Coronary artery (tissue), 2 donors: ENCODE results near the gene TTLL11.

ENCODE experiments used
- DNase-seq: peaks from one replicate; pipeline ENCODE4 v3.0.0-alpha.2; 2017; ENCODE audit warnings: low spot score
- H3K27ac ChIP-seq, 2 donors: fragments of 200-600 bp; sonication (generic); one replicate each; pipeline ENCODE4 v1.5.1; 2016 to 2019
- H3K4me3 ChIP-seq: fragments of 200-600 bp; sonication (generic); 2 replicates; pipeline ENCODE4 v1.5.1; 2016; ENCODE audit warnings: mild to moderate bottlenecking, moderate library complexity
- CTCF ChIP-seq: fragments of 200-600 bp; sonication (generic); IDR thresholded peaks from one replicate; pipeline ENCODE4 v1.5.1; 2019; ENCODE audit warnings: antibody characterized with exemption

The TTLL11 gene

GRCh38 chr9:121927636-121928035, 165.5 kb downstream of the TTLL11 start:
- no peak overlapping the region for H3K27ac ChIP-seq
- DNase-seq, result no peak
- TF ChIP-seq CTCF, result no peak

GRCh38 chr9:121927081-121927480, 166.0 kb downstream of the TTLL11 start:
- DNase-seq, result no peak
- no peak overlapping the region for H3K27ac ChIP-seq
- TF ChIP-seq CTCF, result no peak
- H3K4me3 ChIP-seq, result no peak overlapping the region

More at GRCh38 chr9:121927636-121928035, 165.5 kb downstream of the TTLL11 start:
- H3K4me3 ChIP-seq, result no peak overlapping the region

GRCh38 chr9:121926351-121926801, 166.7 kb downstream of the TTLL11 start:
- no peak for DNase-seq
- TF ChIP-seq CTCF, result no peak
- Histone ChIP-seq H3K4me3 (no peak overlapping the region), H3K27ac (no peak overlapping the region)

GRCh38 chr9:121925935-121926334, 167.2 kb downstream of the TTLL11 start:
- Histone ChIP-seq H3K27ac (no peak overlapping the region), H3K4me3 (no peak overlapping the region)
- no peak for DNase-seq
- no peak for TF ChIP-seq CTCF

GRCh38 chr9:121924700-121925099, 168.4 kb downstream of the TTLL11 start:
- H3K27ac ChIP-seq, result no peak overlapping the region
- no peak for TF ChIP-seq CTCF
- H3K4me3 ChIP-seq, result no peak overlapping the region
- DNase-seq, result no peak

GRCh38 chr9:121921444-121921843, 171.7 kb downstream of the TTLL11 start:
- DNase-seq, result no peak
- Histone ChIP-seq H3K27ac (no peak overlapping the region), H3K4me3 (no peak overlapping the region)
- TF ChIP-seq CTCF, result no peak

- Histone ChIP-seq H3K4me3 (no peak overlapping the region), H3K27ac (no peak overlapping the region)
- DNase-seq, result no peak
- TF ChIP-seq CTCF, result no peak
These were observed 175.5 kb downstream of the TTLL11 start for GRCh38 chr9:121917375-121918335.
